Stimulated activated CD8-positive, alpha-beta memory T cell treated with anti-CD3 and anti-CD28 coated beads, Interleukin-4, amount 100 ng/mL, for 24 hours (primary cell): Measurements from ENCODE around the gene ZNF511.

Source experiments
- DNase-seq: peaks from one replicate; pipeline ENCODE4 v3.0.0-alpha.2; 2020; ENCODE audit warnings: low read depth

The ZNF511 gene

DNA sequence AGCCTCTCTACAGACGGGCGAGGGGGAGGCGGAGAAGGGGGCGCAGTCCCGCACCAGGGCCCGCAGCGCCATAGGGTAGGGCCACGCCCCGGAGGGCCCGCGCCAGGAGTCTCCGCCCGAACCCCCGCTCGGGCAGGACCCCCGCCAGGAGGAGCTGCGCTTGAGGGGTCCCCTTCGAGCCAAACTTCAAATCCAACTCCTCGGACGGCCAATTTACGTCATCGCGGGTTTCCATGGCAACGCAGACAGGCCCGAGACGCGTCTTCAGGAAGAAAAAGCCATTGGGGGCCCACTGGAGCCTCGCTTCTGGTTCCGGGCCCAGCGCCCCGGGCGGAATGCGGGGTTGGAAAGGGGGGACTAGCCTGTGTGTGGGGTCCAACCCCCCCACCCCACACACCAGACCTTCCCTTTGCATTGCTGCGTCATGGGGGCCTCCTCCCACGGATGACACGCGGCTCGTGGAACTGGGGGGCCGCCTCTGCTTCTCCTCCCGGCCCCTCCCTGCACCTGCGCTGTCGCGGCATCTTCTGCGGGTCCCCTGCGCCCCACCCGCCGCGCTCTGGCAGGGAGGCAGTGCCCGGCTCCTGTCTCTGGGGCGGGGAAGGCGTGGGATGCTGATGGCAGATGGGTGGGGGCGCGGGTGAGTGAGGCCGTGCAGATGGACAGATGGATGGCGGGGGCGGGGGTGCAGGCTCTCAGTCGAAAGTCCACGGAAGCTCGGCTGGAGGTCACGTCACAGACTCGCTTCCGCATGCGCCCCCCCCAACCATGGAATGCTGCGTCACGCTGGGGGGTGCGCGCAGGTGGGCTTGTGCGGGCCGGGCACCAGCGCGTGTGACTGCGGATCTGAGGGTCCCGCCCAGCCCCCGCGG is 26.8 kb downstream of the ZNF511 start:
- peak; percentile 58 for DNase-seq

DNA sequence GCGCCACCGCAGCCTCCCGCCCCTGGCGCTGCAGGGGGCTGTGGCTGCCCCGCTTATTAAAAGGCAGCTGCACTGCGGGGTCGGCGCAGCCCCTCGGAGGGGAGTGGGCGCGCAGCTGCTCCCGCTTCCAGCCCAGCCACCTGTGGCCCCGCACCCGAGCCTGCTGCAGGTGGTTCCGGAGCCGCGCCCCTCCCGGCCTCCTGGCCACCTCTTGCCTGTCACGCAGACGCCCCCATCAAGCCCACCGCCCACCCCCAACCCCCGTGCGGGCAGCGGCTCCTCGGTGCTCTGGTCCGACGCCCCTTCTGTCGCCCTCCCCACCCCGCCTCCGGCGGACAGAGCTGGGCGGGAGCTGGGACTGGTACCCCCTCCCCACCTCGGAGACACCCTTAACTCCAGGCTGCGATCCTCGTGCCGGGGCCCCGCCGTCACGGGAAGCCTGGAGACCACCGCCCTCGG is 27.4 kb downstream of the ZNF511 start:
- no peak for DNase-seq

DNA sequence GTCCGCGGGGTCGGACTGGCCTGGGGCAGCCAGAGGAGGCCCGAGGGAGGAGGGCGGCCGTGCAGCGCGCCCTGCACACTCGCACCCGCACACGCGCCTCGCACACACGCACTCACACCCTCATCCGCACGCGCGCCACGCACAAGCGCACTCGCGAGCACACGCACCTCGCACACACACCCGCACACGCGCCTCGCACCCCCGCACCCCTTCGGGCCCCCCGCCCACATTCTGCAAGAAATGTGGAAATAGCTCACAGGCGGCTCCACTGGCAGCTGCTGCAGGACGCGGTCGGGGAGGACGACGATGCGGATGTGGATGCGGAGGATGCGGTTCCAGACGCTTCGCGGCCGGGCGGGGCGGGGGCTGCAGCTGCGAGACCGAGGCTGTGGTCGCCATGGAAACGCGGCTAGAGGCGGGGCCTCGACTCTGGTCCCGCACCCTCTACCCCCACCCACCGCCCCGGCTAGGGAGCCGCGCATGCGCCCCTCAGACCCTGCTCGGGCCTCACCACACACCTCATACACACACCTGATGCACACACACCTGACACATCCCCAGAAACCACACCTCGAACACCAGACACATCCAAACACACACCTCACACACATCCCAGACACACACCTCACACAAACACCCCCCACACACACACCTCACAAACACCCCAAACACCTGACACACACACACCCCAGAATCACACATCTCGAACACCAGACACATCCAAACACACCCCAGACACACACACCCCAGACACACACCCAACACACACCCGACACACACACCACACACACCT is 28.1 kb downstream of the ZNF511 start, which contains the start of gene CALY:
TSS of gene CALY (minus strand) at position 320 of the 793 bp plus-strand sequence. CDS start 7,907 bp downstream, outside the sequence.
- DNase-seq: peak; percentile 56

DNA sequence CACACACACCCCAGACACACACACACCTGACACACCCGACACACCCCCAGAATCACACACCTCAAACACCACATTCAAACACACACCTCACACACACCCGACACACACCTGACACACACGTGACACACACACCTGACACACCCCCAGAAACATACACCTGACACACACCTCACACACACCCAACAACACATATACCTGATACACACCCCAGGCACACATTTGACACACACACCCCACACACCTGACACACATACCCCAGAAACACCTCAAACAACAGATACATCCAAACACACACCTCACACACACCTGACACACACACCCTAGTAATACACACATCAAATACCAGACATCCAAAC is 28.6 kb downstream of the ZNF511 start:
- DNase-seq: no peak

DNA sequence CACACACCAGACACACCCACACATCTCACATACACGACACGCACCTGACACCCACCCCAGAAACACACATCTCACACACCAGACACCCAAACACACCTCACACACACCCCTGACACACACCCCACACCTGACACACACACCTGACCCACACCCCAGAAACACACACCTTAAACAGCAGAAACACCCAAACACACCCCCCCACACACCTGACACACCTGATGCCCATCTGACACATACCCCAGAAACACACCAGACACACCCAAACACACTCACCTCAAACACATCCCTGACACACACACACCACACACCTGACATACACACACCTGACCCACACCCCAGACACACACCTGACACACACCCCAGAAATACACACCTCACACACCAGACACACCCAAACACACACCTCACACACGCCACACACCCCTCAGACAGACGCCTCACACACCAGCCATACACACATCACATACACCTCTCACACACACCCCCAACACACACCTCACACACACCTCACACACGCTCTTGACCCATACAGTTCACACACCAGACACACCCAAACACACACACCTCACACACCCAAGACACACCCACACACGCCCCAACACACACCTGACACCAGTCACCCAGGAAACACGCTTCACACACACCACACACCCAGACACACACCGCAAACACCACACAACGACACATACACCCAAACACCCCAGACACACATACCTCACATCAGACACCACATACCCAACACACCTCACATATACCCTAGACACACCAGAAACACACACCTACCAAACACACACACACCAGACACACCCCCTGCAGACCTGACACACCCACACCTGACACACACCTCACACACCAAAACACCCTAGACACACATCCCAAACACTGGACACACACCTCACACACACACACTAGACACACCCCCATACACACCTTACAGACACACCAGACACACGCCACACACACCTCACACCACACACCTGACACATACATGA is 29.7 kb downstream of the ZNF511 start:
- no peak for DNase-seq

DNA sequence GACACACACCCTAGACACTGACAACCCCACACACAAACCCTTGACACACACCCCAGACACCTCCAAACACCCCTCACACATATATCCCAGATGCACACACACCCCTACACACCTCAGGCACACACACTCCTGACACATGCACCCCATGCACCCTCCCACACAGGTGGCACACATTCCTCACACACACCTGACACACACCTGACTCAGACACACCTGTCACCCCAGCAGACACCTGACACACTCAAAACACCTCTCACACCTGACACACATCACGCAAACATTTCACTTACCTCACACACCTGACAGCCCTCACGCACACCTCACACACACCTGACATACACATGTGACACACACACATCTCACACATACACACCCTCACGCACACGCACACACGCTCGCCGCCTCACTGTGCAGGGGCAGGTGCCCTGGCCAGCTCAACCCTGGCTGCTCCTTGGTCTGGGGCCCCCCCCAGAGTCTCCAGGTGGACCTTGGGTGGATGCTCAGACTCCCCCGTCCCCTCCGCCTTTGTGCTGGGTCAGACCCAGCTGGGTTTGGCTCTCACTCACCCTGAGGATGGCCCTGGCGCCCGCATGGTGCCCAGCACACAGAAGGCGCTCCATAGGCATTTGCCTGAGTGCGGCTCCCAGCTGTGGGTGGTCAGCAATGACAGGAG is 31.1 kb downstream of the ZNF511 start:
- DNase-seq: no peak

DNA sequence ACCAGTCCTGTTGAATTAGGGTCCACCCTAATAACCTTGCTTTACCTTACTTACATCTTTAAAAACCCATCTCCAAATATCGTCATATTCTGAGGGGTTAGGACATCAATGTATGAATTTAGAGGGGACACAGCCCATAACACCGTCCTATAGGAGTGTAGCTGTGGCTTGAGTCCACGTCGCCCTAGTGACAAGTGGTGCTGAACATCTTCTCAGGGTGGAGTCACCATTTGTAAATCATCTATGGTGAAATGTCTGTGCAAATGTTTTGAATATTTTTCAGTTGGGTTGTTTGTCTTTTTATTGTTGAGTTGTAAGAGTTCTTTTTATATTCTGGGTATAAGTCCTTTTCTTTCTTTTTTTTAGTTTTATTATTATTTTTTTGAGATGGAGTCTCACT is 33.3 kb downstream of the ZNF511 start:
- no peak for DNase-seq

DNA sequence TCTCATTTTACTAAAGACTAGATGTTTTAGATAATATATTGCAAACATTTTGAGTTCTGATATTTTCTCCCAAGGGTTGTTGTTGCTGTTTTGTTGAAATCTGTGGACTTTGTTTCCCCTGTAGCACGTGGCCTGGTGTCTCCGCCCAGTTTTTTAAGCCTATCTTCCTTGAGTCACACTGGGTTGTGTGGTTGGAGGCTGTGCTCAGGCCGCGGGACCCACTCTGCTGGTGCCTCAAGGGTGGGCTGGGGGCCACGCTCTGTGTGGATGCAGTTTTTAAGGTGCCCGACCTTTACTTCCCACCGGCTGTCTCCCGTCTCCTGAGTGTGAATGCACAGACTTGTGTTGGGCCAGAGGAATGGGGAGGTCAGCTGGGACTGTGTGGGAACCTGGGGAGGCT is 34.2 kb downstream of the ZNF511 start:
- DNase-seq: no peak

DNA sequence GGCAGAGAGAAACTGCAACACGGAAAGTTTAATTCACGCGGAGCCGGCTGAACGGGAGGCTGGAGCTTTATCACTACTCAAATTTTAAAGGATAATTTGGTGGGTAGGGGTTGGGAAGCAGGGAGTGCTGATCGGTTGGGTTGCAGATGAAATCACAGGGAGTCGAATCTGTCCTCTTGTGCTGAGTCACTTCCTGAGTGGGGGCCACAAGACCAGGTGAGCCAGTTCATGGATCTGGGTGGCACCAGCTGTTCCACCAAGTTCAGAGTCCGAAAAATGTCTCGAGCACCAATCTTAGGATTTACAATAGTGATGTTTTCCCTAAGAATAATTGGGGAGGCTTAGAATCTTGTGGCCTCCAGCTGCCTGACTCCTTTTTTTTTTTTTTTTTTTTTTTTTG is 34.8 kb downstream of the ZNF511 start:
- no peak for DNase-seq

DNA sequence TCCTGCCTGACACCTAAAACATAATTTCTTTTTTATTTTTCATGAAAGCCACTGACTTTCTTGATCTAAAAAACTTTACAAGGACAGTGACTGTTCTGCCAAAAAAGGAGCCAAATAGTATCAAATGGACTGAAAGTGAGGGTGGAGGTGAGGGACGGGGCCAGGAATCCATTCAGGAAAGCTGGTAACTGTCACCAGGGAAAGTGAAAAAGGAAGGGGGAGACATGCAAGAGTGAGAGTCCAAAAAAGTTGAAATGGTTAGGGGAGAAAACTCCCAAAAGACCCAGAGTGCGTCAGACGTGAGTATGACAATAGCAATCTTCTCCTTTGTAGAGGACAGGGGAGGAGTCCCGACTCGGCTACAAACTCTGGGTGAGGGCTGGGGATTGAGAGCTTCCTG is 35.5 kb downstream of the ZNF511 start:
- no peak for DNase-seq

DNA sequence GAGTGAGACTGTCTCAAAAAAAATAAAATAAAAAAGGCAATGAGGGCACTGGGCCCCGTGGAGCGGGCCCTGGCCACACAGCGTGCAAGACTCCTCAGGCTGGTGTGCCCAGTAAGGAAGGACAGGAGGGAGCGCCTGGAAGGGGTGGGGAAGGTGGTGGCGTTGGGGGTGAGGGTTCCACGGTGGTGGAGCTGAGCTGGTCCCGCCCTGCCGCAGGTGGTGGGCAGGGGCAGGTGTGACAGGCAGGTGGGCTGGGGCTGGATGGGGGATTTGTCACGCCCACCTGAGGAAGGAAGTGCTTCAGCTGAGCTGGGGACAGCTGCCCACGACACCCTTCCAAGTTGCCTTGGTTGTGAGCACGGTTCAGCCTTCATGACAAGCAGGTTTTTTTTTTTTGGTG is 37.7 kb downstream of the ZNF511 start:
- DNase-seq: no peak

DNA sequence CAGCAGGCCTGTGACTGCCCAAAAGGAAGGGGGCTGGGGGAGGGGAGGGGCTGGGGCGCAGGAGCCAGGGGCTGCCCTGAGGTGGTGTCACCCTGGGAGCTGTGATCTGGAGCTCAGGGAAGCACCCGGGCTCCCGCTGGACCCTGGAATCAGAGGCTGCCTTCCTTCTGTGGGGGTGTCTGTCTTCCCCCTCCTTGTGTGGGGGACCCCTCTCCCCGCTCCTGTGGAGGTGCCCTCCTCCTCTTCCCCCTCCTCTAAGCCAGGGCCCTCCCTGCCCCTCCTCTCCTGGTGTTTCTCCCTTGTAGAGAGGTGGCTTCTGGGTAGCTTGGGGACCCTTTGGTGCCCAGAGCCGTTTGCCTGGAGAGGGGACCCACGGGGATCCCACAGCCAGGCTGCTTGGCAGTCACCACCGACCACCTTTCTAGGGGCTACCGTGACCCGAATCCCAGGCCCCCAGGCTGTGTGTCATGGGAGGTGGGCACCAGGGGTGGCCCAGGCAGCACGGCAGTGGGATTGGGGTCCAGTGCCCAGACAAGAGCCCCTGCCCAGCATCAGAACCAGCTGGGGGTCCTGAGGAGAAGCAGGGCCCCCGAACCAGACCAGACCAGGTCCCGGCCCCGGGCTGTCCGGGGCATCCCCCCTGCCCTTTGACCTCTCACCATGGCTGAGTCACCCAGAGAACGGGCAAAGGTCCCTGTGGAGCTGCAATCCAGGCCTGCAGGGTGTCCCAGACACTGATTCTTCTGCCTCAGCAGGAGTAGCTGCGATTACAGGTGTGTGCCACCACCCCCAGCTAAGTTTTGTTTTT is 39.2 kb downstream of the ZNF511 start:
- DNase-seq: no peak

DNA sequence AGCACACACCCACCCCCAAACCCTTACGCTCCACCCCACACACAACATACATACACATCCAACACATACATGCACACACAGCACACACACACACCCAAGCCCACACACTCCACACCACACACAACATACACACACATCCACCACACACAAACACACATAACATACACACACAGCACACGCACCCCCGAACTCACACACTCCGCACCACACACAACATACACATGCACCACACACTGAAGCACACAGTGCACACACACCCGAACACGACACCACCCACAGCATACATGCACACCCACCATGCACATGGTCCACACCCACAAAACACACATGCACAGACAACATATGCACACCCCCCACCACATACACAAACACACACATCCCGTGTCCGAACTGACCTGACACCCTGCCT is 40.5 kb downstream of the ZNF511 start:
- no peak for DNase-seq

DNA sequence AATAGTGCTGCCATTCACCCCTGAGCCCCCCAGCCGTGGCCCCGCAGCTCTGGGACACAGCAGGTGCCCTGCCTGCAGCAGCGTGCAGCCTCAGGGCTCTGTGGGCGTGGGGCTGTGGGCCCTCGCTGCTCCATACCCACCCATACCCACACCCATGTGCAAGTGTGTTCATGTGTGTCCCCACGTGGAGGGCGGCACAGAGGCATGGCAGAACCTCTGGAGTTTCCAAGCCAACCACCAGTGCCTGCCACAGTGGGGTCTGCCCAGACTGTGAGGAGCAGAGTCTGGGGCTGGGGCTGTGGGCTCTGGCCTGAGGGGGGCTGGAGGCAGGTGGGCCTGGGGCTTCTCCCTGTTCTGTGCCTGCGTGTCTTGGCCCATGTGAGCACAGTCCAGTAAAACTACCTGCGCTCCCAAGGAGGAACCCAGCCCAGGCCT is 40.9 kb downstream of the ZNF511 start:
- no peak for DNase-seq

DNA sequence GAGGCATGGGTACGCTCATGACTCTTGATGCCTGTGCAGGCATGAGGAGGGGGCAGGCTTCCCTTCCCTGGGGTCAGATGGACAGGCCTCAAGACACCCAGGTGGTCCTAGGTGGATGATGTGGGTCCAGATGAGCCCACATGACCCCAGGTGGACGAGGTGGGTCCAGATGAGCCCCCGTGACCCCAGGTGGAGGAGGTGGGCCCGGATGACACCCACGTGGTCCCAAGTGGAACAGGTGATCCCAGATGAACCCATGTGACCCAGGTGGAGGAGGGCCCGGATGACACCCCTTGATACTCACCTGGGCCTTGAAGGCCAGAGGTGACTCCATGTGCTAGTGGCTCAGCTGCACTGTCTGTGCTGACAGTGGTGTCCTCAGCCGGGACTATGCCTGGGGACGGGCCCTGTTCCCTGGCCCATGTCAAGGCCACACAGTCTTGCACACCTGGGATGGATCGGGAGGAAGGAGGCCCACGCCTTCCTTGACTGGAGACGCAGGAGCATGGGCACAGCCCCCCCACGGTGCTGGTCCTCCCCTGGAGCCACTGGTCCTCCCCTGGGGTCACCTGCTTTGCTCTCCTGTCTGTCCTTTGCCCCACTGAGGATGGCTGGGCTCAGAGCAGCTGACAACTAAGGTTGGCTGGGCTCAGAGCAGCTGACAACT is 41.7 kb downstream of the ZNF511 start:
- DNase-seq: no peak

DNA sequence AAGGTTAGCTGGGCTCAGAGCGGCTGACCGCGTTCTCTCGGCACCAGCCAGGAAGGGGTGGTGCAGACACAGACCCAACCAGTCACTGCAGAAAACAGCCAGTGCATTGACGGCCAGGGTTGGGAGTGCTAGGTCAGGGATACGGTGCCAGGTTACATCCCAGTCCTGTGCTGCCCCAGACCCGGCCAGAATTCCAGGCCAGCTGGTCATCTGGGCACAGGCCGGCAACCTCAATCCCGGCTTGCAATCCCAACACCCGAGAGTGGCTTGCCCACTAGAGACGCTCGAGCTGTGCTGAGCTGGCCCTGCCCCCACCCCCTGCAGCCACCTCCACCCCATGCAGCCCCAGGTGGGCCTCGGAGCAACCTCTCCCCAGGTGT is 42.2 kb downstream of the ZNF511 start:
- DNase-seq: no peak

DNA sequence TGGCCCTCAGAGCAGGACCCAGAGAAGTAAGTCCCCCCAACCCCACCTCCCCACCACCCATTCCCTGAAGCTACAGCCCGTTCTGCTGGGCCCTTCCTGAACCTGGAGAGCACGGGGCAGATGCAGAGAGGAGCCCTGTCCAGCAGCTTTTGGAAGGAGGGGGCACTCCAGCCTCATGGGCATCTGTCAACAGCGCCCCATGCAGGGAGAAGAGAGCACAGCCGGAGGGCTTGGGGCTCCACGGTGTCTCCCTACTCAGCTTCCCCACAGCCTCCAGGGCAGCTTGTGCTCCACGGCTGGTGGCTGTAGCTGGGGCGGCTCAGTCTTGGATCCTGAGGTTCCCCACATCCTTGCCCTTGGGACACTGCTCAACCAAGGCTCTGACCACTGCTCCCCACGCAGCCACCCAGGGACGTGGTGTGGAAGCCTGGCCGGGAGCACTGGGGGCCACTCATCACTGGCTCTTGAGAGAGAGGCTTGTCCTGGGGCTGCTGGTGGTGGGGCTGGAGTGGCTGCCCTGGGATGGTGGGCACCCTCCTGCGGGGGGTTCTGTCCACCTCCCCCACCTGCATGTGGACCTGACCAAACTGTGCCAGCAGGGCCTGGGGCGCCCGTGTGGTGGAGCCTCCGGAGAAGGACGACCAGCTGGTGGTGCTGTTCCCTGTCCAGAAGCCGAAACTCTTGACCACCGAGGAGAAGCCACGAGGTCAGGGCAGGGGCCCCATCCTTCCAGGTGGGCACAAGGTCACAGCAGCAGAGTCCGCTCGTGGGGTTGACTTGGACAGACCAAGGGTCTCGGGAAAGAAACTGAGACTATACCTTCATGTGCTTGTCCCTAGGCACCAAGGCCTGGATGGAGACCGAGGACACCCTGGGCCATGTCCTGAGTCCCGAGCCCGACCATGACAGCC is 42.9 kb downstream of the ZNF511 start:
- no peak for DNase-seq

DNA sequence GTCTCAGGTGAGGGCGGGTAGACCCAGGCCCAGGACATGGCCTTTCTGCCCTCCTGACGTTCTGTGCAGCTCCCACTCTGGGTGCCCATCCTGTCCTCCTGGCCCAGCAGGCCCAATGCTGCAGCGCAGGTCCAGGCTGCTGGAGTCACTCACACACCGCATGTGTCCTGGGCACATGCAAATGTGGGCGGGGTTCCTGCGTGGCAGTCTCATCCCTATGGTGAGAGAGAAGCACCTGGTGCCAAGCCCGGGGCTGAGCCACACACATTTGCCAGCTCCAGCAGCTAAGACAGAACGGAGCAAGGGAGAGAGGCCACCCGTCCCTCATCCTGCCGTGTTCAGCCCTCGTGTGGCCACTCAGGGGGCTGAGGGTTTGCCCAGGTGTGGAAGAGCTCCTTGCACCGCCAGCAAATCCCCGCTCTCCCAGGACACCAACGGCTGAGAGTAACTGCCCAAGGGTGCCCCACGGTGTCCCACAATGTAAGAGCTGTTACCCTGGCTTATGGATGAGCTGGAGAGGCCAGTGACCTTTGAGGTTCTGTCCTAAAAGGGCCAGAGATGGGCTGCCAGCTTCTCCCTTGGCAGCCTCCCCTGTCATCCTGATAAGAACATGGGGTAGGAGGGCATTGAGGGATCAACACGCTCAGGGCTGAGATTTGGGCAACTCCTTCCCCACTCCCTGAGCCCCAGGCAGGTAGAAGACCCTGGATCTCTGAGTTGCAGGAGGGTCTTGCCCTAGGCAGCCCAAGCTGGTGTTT is 44.7 kb downstream of the ZNF511 start:
- DNase-seq: no peak
